HG03432 (cell line): ENCODE results near the gene PSMA7.

ENCODE experiments used
- ATAC-seq: cut with Tn5 transposase; IDR thresholded peaks from one replicate; pipeline ENCODE4 v1.9.1; 2021; ENCODE audit warnings: mild to moderate bottlenecking, moderate library complexity; ENCODE audit not compliant: unreplicated experiment

Gene PSMA7

DNA sequence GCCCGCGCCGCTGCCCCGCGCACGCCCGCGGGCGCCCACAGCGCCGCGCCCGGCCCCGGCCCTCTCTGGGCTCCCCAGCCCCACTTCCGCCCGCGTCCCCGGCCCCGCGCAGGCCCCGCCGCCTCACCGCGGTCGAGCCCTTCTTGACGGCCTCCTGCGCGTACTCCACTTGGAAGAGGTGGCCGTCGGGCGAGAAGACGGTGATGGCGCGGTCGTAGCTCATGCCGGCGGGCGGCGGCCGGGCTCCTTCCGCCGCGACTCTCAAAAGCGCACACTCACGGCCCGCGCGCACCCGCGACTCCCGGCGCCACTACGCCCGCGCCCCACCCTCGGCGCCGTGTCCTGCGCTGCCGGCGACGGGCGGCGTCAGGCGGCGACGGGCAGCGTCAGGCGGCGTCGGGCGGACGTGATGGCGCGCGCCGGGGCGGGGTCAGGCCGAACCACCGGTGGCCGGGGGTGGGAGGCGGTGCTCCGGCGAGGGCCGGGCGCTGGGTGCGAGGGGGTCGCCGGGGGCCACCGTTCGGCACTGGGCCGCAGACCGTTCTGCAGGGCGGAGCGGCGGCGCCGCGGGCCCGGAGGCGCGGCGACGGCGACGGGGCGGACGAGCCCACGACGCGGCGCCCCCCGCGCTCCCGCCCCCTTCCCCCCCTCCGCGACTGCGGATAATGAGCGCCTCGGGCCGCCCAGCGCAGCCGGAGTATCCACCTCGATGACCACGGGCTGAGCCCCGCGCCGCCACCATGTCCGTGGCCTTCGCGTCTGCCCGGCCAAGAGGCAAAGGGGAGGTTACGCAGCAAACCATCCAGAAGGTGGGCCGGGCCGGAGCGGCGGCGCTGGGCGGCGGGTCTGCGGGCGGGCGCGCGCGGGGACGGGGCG is at the start of gene PSMA7, which contains the start of gene SS18L1:
TSS of gene PSMA7 (minus strand) at position 314 of the 876 bp plus-strand sequence. CDS start at position 223, 91 bp downstream.
TSS of gene SS18L1 (plus strand) at position 689 of the 876 bp plus-strand sequence. CDS start at position 741, 52 bp downstream.
- peak; percentile 83 for ATAC-seq

GRCh38 chr20:62192635-62193034 is 49.4 kb upstream of the PSMA7 start:
- ATAC-seq: no peak

GRCh38 chr20:62191781-62192559 is 48.8 kb upstream of the PSMA7 start:
- no peak for ATAC-seq

GRCh38 chr20:62190639-62191411 is 47.6 kb upstream of the PSMA7 start:
- no peak for ATAC-seq

DNA sequence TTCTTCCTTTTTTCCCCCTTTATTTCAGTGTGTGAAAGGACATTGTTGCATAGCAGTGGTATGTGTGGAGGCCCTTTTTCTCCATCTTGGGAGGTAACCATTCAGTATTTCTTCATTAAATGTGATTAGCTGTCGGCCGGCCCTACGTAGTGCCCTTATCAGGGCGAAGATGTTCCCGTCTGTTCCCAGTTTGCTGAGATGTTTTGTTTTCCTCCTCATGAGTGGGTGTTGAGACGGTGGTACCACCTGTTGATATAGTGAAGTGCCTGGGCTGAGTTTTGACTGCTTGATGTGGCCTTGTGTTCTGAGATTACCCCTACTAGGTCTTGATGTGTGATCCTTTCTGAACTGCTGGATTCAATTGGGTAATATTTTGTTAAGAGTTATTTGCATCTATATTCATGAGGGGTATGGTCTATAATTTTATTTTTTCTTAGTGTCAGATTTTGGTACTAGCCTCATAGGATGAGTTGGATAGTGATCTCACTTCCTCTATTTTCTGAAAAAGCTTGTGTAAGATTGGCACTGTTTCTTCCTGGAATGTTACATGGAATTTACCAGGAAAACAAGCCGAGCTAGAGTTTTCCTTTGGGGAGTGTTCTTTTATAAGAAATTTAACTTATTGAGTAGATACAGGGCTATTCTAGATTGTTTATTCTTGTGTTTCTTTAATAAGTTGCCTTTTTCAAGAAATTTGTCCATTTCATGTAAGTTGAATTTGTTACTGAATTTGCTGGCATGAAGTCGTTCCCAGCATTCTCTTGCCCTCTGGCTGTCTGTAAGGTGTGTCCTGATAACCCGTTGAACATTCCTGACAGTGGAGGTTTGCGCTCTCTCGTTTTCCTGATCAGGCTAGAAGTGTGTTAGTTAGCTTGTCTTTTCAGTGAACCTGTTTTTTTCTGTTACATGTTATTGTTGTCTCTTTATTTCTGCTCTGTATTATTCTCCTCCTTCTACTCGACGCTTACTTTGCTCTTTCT is 44.0 kb upstream of the PSMA7 start:
- no peak for ATAC-seq

GRCh38 chr20:62186096-62186426 is 42.9 kb upstream of the PSMA7 start:
- ATAC-seq: no peak

GRCh38 chr20:62183426-62184142 is 40.4 kb upstream of the PSMA7 start:
- ATAC-seq: no peak

- peak; percentile 94 for ATAC-seq
These were observed 39.6 kb upstream of the PSMA7 start, which contains the start of gene MTG2 for GRCh38 chr20:62182469-62183425. Gene MTG2, plus strand, starts transcription at chr20:62183028. Its CDS starts 10,393 bp downstream, at chr20:62193421.

- no peak for ATAC-seq
These were observed 38.6 kb upstream of the PSMA7 start for GRCh38 chr20:62181808-62182207.

DNA sequence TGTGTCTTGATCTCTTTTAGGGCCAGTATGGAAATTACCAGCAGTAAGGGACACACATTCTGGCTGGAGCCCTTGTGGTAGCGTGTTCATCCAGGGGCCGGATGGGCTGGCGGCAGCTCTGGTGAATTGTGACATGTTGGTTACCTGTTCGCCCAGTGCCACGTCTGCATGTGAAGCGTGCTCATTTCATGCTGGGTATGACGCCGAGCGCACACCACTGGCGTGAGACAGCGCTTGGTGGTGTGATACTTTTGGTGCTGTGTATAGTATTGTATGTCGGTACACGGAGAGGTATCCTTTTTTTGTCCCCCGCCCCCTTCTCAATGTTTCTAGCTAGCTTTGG is 35.9 kb upstream of the PSMA7 start:
- no peak for ATAC-seq

DNA sequence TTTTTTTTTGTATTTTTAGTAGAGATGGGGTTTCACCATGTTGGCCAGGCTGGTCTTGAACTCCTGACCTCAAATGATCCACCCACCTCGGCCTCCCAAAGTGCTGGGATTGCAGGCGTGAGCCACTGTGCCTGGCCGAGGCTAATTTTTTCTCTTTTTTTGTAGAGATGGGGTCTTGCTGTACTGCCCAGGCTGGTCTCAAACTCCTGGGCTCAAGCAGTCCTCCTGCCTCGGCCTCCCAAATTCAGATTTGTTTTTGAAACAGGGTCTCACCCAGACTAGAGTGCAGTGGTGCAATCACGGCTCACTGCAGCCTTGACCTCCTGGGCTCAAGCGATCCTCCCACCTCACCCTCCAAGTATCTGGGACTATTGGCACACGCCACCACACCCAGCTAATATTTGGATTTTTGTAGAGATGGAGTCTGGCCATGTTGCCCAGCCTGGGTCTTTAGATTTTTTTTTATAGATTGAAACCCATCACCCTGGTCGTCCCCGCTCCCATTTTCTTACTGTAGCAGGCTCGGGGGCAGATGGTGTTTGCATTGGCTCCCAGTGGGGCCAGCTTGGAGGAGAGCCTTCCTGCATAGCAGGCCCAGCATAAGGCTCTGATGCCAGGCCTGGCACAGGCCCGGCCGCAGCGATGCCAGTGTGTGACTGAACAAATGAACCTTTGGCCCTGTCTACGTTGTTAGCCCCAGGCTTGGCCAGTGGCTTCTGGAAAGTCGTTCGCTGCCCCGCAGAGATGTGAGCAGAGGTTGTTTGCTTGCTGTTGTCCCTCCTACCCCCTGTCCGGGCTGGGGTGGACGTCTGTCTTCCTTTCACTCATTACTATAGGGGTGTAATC is 35.3 kb upstream of the PSMA7 start:
- no peak for ATAC-seq

- ATAC-seq: no peak
These were observed 34.1 kb upstream of the PSMA7 start for GRCh38 chr20:62177307-62177706.

GRCh38 chr20:62176866-62177265 is 33.7 kb upstream of the PSMA7 start:
- no peak for ATAC-seq

- no peak for ATAC-seq
These were observed 32.5 kb upstream of the PSMA7 start for GRCh38 chr20:62175711-62176110.

DNA sequence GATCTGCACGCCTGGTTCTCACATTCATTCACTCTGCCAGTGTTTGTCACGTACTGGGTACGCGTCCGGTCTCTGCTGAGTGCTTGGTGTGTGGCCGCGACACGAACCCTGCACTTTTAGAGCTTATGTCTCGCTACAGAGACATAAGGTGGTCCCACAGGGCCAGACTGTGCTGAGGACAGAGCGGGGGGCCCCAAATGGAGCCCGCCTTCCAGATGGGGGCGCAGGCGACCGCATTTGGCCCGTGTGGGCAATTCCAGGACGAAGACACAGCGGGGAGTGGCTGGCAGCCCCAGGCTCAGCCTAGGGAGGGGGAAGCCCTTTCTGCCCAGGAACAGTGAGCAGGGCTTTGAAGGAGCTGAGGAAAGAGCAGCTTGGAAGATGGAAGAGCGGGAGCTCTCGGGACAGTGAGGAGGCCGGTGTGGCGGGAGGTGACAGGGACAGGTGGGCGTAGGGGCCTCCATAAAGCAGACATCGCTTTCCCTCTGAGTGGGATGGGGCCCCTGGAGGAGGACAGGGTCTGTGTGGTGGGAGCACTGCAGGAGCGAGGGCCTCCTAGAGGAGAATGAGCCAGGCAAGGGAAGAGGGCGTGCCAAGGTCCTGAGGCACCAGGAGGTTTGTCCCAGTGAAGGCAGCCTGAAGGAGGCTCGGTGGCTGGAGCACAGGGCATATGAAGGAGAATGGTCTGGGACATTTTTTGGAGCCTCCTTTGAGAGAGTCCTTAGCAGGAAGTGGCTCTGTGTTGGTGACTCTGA is 31.9 kb upstream of the PSMA7 start:
- no peak for ATAC-seq

DNA sequence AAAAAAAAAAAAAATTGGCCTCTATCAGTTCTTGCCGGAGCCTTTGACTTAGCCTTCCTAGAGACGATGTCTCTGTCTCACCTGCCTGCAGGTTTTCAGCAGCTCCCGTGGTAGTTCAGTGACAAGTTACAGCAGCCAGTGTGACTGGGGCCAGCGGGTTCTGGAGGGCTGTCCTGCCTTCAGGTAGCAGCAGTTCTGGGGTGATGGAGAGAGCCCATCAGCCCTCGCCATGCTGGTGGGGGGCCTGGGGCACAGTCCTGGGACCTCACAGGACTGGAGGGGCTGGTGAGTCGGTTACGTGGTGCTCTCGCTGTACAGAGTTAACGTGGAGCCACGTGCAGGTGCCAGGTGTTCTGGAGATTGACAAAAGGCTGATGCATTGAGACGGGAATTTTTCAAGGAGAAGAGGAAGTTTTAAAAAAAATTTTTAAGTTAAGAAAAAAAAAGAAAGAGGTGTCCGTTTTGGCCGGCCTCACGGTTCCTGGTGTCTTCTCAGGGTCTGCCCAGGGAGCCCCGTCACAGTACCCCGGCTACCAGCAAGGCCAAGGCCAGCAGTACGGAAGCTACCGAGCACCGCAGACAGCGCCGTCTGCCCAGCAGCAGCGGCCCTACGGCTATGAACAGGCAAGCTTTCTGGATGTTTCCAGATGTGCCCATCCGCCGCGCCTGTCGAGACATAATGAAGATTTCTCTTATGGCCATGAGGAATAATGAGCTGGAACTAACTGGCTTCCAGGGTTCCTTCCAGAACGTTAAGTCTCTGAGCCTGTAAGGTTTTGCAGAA is 31.0 kb upstream of the PSMA7 start:
- ATAC-seq: no peak
